Measurements from ENCODE around the gene ADGRL3.

ADGRL3 gene

DNA sequence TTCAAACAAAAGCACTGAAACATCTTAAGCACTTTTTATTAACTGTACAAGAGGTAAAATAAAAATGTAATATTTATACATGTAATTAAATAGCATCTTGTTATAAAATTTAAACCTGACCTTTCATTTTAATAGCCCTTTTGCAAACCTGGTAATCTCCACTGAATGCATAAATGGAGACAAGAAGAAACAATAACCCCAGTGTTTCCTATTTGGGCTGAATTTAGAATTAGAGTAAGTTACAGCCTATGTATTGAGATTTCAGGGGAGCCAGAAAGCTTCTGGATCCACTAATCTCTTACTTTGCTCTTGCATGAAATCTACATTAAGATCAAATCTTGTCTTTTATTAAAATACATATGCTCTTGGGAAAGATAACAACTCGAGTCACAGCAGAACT, 261.8 kb downstream of the ADGRL3 start:
- Mint-ChIP-seq H3K27ac (ENCODE audit: low read depth) (no peak overlapping the region), H3K4me3 (no peak overlapping the region), H3K27me3 (no peaks in the 10 kb centered on the region), H3K36me3 (ENCODE audit: insufficient read depth) (no peaks in the 10 kb centered on the region), H3K9me3 (peaks cover 19% of the 10 kb centered on the region), H3K4me1 (no peaks in the 10 kb centered on the region)
- ATAC-seq (replicated peaks; ENCODE audit: extremely low read depth, poor library complexity, severe bottlenecking) (no peak), DNase-seq (ENCODE audit: low spot score in 2 of 2) (no peak)

DNA sequence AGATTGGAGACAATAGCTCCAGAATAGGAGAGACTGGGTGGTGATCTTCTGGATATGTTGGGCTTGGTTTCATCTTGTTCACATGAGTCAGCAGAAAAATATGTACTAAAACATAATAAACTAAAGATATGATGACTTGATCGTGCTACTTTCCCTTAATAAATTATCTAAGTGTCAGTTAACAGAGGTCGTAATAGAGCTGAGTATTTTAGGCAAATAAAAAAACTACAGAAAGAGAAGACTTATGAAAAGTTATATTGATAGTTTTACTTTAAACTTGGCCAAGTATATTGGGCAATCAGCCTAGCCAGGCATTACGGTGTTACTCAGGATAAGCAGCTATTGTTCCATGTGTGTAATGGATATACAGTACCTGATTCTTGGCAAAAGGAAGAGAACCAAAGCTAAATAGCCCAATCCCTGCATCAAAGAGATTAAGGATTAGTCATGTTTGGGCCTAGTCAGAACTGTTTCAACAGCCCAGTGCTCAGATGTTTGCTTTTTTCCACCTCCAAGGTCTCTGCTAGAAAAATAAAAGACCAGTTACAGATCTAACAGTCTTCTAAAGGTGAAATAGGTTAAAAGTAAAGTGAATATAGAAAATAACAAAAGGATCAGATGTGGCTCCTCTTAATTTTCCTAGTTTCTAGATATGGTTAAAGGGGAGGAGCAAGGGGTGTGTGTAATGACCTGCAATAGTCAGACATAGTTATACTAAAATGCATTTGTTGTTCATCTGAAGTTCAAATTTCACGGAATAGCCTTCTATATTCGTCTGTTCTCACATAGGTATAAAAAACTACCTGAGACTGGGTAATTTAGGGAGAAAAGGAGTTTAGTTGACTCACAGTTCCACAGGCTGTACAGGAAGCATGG, 262.6 kb downstream of the ADGRL3 start:
- H3K36me3 Mint-ChIP-seq (ENCODE audit: insufficient read depth): no peaks in the 10 kb centered on the region
- ATAC-seq (replicated peaks; ENCODE audit: extremely low read depth, poor library complexity, severe bottlenecking) (no peak), DNase-seq (ENCODE audit: low spot score in 2 of 2) (no peak)
- H3K9me3 Mint-ChIP-seq: peaks cover 19% of the 10 kb centered on the region
- H3K27ac Mint-ChIP-seq (ENCODE audit: low read depth): no peak overlapping the region
- no peaks in the 10 kb centered on the region for H3K4me1 Mint-ChIP-seq
- H3K4me3 Mint-ChIP-seq: no peak overlapping the region
- H3K27me3 Mint-ChIP-seq: no peaks in the 10 kb centered on the region

DNA sequence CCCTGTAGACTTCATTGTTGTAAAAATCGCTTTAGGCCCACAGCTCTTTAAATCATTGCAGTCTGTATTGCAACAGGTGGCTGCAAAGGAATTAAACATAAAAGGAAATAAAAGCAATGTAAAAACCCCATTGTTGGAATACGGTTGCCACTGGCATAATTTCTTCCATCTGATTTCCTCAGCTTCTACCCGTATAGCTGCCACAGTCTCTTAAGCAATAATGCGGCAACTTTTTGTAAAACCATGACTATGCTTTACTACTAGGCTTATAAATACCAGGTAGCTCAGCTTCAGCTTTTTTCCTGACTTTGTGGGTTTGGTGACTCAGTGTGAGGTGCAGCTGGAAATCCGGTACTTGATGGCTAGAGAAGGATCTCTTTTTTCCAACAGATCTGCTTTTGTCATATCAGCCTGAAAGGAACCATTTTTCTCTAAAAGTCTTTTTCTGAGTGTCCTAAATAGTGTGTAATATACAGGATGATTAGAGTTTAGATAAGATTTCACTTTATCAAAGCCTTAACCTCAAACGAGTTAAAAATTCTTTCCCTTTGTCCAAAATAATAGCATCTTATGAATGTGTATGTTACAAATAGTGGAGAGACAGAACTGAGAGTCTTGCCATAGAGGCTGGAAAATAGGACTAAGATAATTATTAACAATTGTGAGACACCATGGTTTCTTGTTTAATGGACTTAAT, 268.0 kb downstream of the ADGRL3 start:
- peaks cover 19% of the 10 kb centered on the region for H3K9me3 Mint-ChIP-seq
- ATAC-seq (replicated peaks; ENCODE audit: extremely low read depth, poor library complexity, severe bottlenecking) (no peak), DNase-seq (ENCODE audit: low spot score in 2 of 2) (no peak)
- H3K27me3 Mint-ChIP-seq: no peaks in the 10 kb centered on the region
- H3K36me3 Mint-ChIP-seq (ENCODE audit: insufficient read depth): no peaks in the 10 kb centered on the region
- H3K4me1 Mint-ChIP-seq: no peaks in the 10 kb centered on the region
- no peak overlapping the region for H3K4me3 Mint-ChIP-seq
- H3K27ac Mint-ChIP-seq (ENCODE audit: low read depth): no peak overlapping the region

DNA sequence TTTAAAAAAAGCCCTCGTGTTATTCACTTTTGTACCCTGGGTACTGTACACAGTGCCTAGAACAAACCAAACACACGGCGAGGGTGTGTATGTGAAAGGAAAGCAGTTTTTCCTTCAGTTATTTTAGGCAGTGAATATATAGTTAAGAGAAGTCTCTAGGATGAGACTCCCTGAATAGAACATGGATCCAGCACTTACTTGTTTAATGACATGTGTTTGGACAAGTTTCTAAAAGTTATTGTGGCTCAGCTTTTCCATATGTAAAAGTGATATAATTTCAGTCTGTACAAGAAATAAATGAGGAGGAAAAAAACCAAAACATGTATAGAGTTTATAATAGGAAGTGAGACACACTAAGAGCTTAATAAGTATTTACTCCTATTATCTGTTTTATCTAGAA, 273.2 kb downstream of the ADGRL3 start:
- Mint-ChIP-seq H3K36me3 (ENCODE audit: insufficient read depth) (no peaks in the 10 kb centered on the region), H3K27ac (ENCODE audit: low read depth) (no peak overlapping the region), H3K9me3 (peaks cover 16% of the 10 kb centered on the region), H3K4me3 (no peak overlapping the region), H3K4me1 (no peaks in the 10 kb centered on the region), H3K27me3 (no peaks in the 10 kb centered on the region)
- DNase-seq (ENCODE audit: low spot score in 2 of 2) (no peak), ATAC-seq (replicated peaks; ENCODE audit: extremely low read depth, poor library complexity, severe bottlenecking) (no peak)

DNA sequence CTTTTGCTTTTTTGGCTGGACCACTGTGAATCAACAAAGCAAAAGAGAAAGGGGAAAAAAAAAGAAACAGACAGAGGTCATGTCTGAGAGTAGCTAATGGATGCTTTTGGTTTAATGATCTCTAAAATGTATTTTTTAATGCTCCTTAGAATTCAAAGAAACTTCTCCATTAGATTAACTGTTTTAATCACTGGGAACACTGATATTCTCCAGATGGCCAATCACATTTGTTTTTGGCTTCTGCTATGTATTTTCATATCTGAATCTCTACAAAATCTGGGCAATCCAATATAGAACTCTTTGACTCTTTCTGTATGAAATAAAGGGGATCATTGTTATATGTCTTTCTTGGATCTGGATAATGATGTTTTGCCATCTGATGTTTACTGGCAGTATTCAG, 278.2 kb downstream of the ADGRL3 start:
- Mint-ChIP-seq H3K27ac (ENCODE audit: low read depth) (no peak overlapping the region), H3K4me1 (no peaks in the 10 kb centered on the region), H3K4me3 (no peak overlapping the region), H3K9me3 (peaks cover 6% of the 10 kb centered on the region), H3K27me3 (no peaks in the 10 kb centered on the region), H3K36me3 (ENCODE audit: insufficient read depth) (peaks cover 1% of the 10 kb centered on the region)
- ATAC-seq (replicated peaks; ENCODE audit: extremely low read depth, poor library complexity, severe bottlenecking) (no peak), DNase-seq (ENCODE audit: low spot score in 2 of 2) (no peak)

DNA sequence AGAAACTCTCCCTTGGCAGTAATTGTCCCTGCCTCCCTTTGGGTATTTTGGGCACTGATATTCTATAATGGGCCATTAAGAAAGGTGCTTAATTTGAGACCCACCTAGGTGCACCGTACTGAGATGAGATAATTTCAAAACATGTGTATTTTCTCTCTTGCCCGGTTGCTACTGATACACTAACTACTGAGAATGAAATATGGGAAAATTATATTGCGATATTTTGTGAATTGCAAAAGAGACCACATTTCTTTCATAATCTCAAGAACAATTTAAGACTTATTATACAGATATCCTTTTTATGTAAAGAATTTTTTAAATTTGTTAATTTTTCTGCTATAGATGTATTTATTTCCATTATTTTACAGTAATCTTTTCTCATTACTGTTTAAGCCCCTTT, 284.9 kb downstream of the ADGRL3 start:
- no peak overlapping the region for H3K27ac Mint-ChIP-seq (ENCODE audit: low read depth)
- H3K27me3 Mint-ChIP-seq: no peaks in the 10 kb centered on the region
- no peak for DNase-seq (ENCODE audit: low spot score in 2 of 2)
- H3K36me3 Mint-ChIP-seq (ENCODE audit: insufficient read depth): peaks cover 1% of the 10 kb centered on the region
- H3K4me3 Mint-ChIP-seq: no peak overlapping the region
- no peaks in the 10 kb centered on the region for H3K4me1 Mint-ChIP-seq
- no peak for ATAC-seq (replicated peaks; ENCODE audit: extremely low read depth, poor library complexity, severe bottlenecking)
- peaks cover 12% of the 10 kb centered on the region for H3K9me3 Mint-ChIP-seq

DNA sequence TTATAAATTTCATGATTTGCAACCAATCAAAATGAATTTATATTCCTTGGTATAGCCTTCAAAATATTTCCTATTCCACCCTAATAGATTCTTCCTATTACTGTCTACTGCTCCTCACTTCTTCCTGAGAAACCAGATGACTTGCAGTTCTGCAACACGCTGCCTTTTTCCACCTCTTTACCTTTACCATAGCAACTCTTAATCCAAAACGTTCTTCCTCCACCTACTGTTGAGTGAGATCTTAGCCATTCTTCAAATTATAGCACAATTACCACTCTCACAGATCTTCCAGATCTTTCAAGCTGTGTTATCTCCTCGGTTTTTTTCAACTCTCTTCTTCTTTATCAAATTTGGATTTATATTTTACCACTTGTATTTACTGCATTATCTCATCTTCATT, 289.8 kb downstream of the ADGRL3 start:
- DNase-seq (ENCODE audit: low spot score in 2 of 2): no peak
- Mint-ChIP-seq H3K27ac (ENCODE audit: low read depth) (no peak overlapping the region), H3K4me1 (no peaks in the 10 kb centered on the region), H3K9me3 (peaks cover 19% of the 10 kb centered on the region), H3K36me3 (ENCODE audit: insufficient read depth) (no peaks in the 10 kb centered on the region), H3K4me3 (no peak overlapping the region), H3K27me3 (no peaks in the 10 kb centered on the region)
- ATAC-seq (replicated peaks; ENCODE audit: extremely low read depth, poor library complexity, severe bottlenecking): no peak

DNA sequence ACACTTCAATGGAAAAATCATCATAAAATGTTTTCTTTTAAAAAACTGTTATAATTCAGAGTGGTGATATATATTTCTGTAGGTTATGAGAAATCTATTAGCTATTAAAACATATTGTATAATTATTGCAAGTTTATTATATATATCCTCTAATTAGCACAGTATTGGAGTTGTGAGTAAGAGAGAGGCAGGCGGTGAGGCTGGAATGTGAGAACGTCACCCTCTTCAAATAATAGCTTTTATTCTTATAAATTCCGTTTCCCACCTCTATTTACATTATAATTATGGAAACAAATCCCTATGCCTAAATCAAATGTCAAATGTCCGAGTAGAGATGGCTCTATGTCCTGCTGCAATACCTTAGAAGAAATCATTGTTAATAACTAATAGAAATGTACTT, 292.9 kb downstream of the ADGRL3 start:
- H3K9me3 Mint-ChIP-seq: peaks cover 19% of the 10 kb centered on the region
- H3K27me3 Mint-ChIP-seq: no peaks in the 10 kb centered on the region
- no peak for ATAC-seq (replicated peaks; ENCODE audit: extremely low read depth, poor library complexity, severe bottlenecking)
- H3K4me3 Mint-ChIP-seq: no peak overlapping the region
- H3K36me3 Mint-ChIP-seq (ENCODE audit: insufficient read depth): no peaks in the 10 kb centered on the region
- DNase-seq (ENCODE audit: low spot score in 2 of 2): no peak
- H3K4me1 Mint-ChIP-seq: no peaks in the 10 kb centered on the region
- no peak overlapping the region for H3K27ac Mint-ChIP-seq (ENCODE audit: low read depth)

DNA sequence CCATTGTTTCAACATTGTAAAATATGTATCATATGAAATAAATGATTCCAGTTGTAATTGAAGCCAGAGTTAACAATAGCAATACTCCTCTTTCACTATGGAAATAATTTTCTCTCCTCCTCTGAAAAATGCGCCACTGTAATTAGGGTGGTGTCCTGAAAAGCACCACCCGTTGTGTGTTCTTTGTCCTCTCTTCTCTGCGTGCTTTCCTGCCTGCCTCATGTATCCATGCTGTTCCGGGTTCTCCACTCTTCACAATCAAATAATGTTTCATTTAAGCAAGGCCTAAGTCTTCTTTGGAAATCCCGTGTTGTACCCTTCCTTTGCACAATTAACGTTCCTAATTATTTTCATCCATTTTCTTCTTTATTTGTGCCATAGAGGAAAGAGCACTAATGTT, 293.3 kb downstream of the ADGRL3 start:
- no peaks in the 10 kb centered on the region for H3K27me3 Mint-ChIP-seq
- no peak overlapping the region for H3K4me3 Mint-ChIP-seq
- H3K9me3 Mint-ChIP-seq: peaks cover 19% of the 10 kb centered on the region
- H3K4me1 Mint-ChIP-seq: no peaks in the 10 kb centered on the region
- DNase-seq (ENCODE audit: low spot score in 2 of 2): no peak
- ATAC-seq (replicated peaks; ENCODE audit: extremely low read depth, poor library complexity, severe bottlenecking): no peak
- H3K36me3 Mint-ChIP-seq (ENCODE audit: insufficient read depth): no peaks in the 10 kb centered on the region
- H3K27ac Mint-ChIP-seq (ENCODE audit: low read depth): no peak overlapping the region

DNA sequence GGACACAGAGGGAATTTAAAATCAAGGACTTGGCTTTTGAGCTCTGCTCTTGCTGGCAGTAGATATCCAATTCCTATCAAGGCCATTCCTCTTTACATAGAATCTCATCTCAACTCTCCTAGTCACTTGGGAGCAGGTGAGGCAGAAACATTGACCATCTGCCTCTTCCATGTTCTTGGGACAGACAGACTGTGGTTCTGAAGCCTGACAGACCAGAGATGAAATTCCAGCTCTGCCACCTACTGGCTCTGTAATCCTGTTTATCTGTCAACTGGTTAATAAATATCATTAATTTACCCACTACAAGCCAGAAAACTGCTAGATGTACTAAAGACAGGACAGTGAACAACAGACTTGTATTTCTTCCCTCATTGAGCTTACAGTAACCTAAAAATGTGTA, 300.8 kb downstream of the ADGRL3 start:
- Mint-ChIP-seq H3K27me3 (no peaks in the 10 kb centered on the region), H3K4me1 (no peaks in the 10 kb centered on the region), H3K9me3 (peaks cover 13% of the 10 kb centered on the region), H3K36me3 (ENCODE audit: insufficient read depth) (peaks cover 1% of the 10 kb centered on the region), H3K27ac (ENCODE audit: low read depth) (no peak overlapping the region), H3K4me3 (no peak overlapping the region)
- no peak for DNase-seq (ENCODE audit: low spot score in 2 of 2)
- ATAC-seq (replicated peaks; ENCODE audit: extremely low read depth, poor library complexity, severe bottlenecking): no peak

DNA sequence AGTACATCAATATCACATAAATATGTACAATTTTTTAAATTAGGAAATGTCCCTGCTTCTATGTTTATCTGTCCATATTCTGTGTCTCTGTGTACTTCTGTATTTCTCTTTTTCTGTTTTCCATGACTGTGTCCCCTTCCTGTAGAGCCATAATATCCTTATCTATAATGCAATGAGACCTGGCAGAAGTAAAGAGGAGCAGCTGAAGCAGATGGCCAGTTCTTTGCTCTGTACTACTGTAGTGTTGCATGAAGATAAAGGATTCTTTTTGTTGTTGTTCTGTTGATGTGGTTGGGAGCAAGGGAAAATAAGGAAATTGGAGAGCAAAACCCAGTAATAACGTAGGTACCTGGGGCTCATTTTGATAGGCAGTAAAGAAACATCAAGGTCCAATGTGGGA, 301.7 kb downstream of the ADGRL3 start:
- Mint-ChIP-seq H3K27me3 (no peaks in the 10 kb centered on the region), H3K36me3 (ENCODE audit: insufficient read depth) (peaks cover 1% of the 10 kb centered on the region), H3K4me1 (no peaks in the 10 kb centered on the region), H3K27ac (ENCODE audit: low read depth) (no peak overlapping the region), H3K9me3 (peaks cover 13% of the 10 kb centered on the region), H3K4me3 (no peak overlapping the region)
- ATAC-seq (replicated peaks; ENCODE audit: extremely low read depth, poor library complexity, severe bottlenecking): no peak
- DNase-seq (ENCODE audit: low spot score in 2 of 2): no peak

DNA sequence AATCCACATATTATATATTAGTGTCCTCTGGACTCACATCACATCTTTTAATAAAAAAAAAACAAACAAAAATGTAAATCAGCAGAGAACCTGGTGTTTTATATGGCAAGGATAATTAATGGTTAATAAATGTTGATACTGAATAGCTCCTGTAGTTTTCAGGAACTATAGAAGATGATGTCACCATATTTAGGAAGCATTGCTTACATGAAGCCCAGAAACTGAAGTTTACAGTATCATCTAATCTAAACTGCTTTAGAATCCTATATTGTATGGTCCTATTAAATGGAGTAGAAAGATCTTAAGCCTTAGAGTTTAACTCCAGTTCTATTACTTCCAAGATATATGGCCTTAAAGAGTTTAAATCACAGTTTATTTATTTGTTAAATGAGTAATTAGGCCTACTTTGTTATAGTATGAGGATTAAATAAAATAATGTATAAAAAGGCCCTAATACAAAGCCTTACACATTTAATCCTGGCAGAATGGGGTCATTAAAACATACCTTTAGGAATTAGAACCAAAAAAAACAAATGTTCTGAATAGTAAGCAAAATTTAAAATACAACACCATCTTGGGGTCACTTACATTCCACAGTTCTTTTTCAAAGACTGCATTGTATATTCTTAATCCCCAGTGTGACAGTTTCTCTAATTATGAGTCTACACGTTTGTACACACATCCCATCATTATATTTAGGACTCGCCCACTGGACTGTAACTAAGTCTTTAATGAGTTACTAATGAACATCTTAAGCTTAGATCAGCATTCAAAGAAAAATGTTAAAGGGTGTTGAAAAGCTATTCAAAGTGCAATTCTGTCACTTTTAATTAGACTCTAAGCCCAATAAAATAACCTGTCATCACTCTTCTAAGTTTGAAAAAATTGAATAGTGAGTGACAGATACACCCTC, 305.9 kb downstream of the ADGRL3 start:
- DNase-seq (ENCODE audit: low spot score in 2 of 2) (no peak), ATAC-seq (replicated peaks; ENCODE audit: extremely low read depth, poor library complexity, severe bottlenecking) (no peak)
- H3K27me3 Mint-ChIP-seq: no peaks in the 10 kb centered on the region
- H3K36me3 Mint-ChIP-seq (ENCODE audit: insufficient read depth): no peaks in the 10 kb centered on the region
- no peak overlapping the region for H3K27ac Mint-ChIP-seq (ENCODE audit: low read depth)
- H3K9me3 Mint-ChIP-seq: peaks cover 19% of the 10 kb centered on the region
- H3K4me3 Mint-ChIP-seq: no peak overlapping the region
- no peaks in the 10 kb centered on the region for H3K4me1 Mint-ChIP-seq
